ENCODE measurements around the gene MAN1A2.

GRCh38 chr1:117512728-117513321, 145.6 kb downstream of the MAN1A2 start:
- TF ChIP-seq ZNF571 (tag by site-specific recombination; IDR thresholded peaks at IDR 0.05) (no peak), ZSCAN5A (tag by site-specific recombination; IDR thresholded peaks at IDR 0.05) (no peak), CTCF (tag by site-specific recombination; IDR thresholded peaks at IDR 0.05) (peak; percentile 37; the same call in 1 of the 2 replicates), ZNF24 (tag by site-specific recombination; IDR thresholded peaks at IDR 0.05) (no peak), ZNF521 (tag by site-specific recombination; IDR thresholded peaks at IDR 0.05) (no peak), YY2 (tag by site-specific recombination; IDR thresholded peaks at IDR 0.05) (no peak), ZNF777 (tag by site-specific recombination; IDR thresholded peaks at IDR 0.05; ENCODE audit: borderline replicate concordance) (no peak)
